Upper lobe of right lung (tissue), 1 donor: Measurements from ENCODE around the gene EFNB3. TPM values are rescaled to one million over a fixed set of nuclear protein-coding genes. Genes with fewer than 3 reads are reported as not detected.

Source experiments
- ATAC-seq: fragments of 200-7000 bp; cut with Tn5 transposase; one replicate; pipeline ENCODE4 v1.9.1; 2020; ENCODE audit warnings: mild to moderate bottlenecking, moderate library complexity
- DNase-seq: peaks from one replicate; pipeline ENCODE4 v3.0.0-alpha.2; 2020
- H3K27ac ChIP-seq: fragments of 200-600 bp; one replicate; pipeline ENCODE4 v1.8.0; 2022
- H3K27me3 ChIP-seq: fragments of 200-600 bp; one replicate; pipeline ENCODE4 v1.8.0; 2022; ENCODE audit warnings: mild to moderate bottlenecking
- H3K36me3 ChIP-seq: fragments of 200-600 bp; one replicate; pipeline ENCODE4 v1.8.0; 2022
- H3K4me1 ChIP-seq: fragments of 200-600 bp; one replicate; pipeline ENCODE4 v1.8.0; 2022
- H3K4me3 ChIP-seq: fragments of 200-600 bp; one replicate; pipeline ENCODE4 v1.8.0; 2022; ENCODE audit warnings: mild to moderate bottlenecking
- H3K9me3 ChIP-seq: fragments of 200-600 bp; one replicate; pipeline ENCODE4 v1.8.0; 2022
- CTCF ChIP-seq: fragments of 200-600 bp; IDR thresholded peaks from one replicate; pipeline ENCODE4 v1.8.0; 2022; ENCODE audit warnings: antibody characterized with exemption
- intact Hi-C: fragments of 100-400 bp; cut with DNase I; formaldehyde crosslinking; loops from one replicate; pipeline ENCODE4 v1.11.0; 2022
- total RNA-seq: library from RNA; stranded (reverse); fragmentation: NEBNext Ultra II Directional; extraction: Animal tissue kit (Norgen Biotek cat#: 25700); gene quantifications from one replicate; pipeline ENCODE4 v1.2.1, GENCODE V29; 2021
- donor health status: DM: no; HTN: yes; CAD: no; lungs with severe emphysema.

EFNB3 gene
- total RNA-seq, 1 donor from 2014 or later = 0.32 TPM

- Histone ChIP-seq H3K36me3 (peaks cover 78% of the 10 kb centered on the region), H3K4me1 (no peaks in the 10 kb centered on the region), H3K27ac (no peak overlapping the region), H3K4me3 (no peak overlapping the region), H3K27me3 (no peaks in the 10 kb centered on the region), H3K9me3 (peaks cover 5% of the 10 kb centered on the region)
- ATAC-seq (no peak), DNase-seq (no peak)
- intact Hi-C loops = no loop called here
- peak; percentile 43 for TF ChIP-seq CTCF
These were observed 31.8 kb upstream of the EFNB3 start for GRCh38 chr17:7673239-7673638.

GRCh38 chr17:7674934-7675333 is 30.1 kb upstream of the EFNB3 start:
- H3K4me3 ChIP-seq = no peak overlapping the region
- DNase-seq (no peak), ATAC-seq (no peak)
- intact Hi-C loops = no loop called here
- H3K9me3 ChIP-seq = peaks cover 5% of the 10 kb centered on the region
- no peak for TF ChIP-seq CTCF
- H3K36me3 ChIP-seq = peaks cover 61% of the 10 kb centered on the region
- no peaks in the 10 kb centered on the region for H3K27me3 ChIP-seq
- H3K4me1 ChIP-seq = no peaks in the 10 kb centered on the region
- no peak overlapping the region for H3K27ac ChIP-seq

- TF ChIP-seq CTCF = no peak
- Histone ChIP-seq H3K4me3 (no peak overlapping the region), H3K27ac (no peak overlapping the region), H3K4me1 (no peaks in the 10 kb centered on the region), H3K27me3 (no peaks in the 10 kb centered on the region), H3K9me3 (peaks cover 5% of the 10 kb centered on the region), H3K36me3 (peaks cover 46% of the 10 kb centered on the region)
- ATAC-seq = no peak
- DNase-seq = no peak
- intact Hi-C loops = no loop called here
These were observed 28.5 kb upstream of the EFNB3 start for GRCh38 chr17:7676533-7676932.

- Histone ChIP-seq H3K27me3 (no peaks in the 10 kb centered on the region), H3K9me3 (peaks cover 5% of the 10 kb centered on the region), H3K4me3 (no peak overlapping the region), H3K4me1 (no peaks in the 10 kb centered on the region), H3K36me3 (peaks cover 36% of the 10 kb centered on the region), H3K27ac (no peak overlapping the region)
- intact Hi-C loops = no loop called here
- DNase-seq (no peak), ATAC-seq (no peak)
- TF ChIP-seq CTCF = no peak
These were observed 27.5 kb upstream of the EFNB3 start for GRCh38 chr17:7677388-7678067.

- ATAC-seq (no peak), DNase-seq (no peak)
- Histone ChIP-seq H3K27me3 (no peaks in the 10 kb centered on the region), H3K36me3 (no peaks in the 10 kb centered on the region), H3K4me3 (peak overlapping the region; percentile 71), H3K9me3 (no peaks in the 10 kb centered on the region), H3K27ac (peak overlapping the region; percentile 100), H3K4me1 (peaks cover 23% of the 10 kb centered on the region)
- intact Hi-C loops = no loop called here
- TF ChIP-seq CTCF = no peak
These were observed 20.0 kb upstream of the EFNB3 start for GRCh38 chr17:7684851-7685532.
